Activated naive CD4-positive, alpha-beta T cell treated with anti-CD3 and anti-CD28 coated beads, Interleukin-2, amount 10 ng/mL, durations not matched to agents 7 days and 5 days (primary cell): Measurements from ENCODE around the gene NCDN.

ENCODE experiments used
- CTCF ChIA-PET: fragments of 350-600 bp; sonication (Branson Sonifier 250); formaldehyde crosslinking; loops from one replicate; lab custom pipeline; 2021; ENCODE audit warnings: antibody characterized with exemption; lab: Charles Lee
- DNase-seq: peaks from one replicate; pipeline ENCODE4 v3.0.0-alpha.2; 2020
- H3K27ac Mint-ChIP-seq: one replicate; pipeline ENCODE4 v1.8.0; 2021; ENCODE audit warnings: mild to moderate bottlenecking, moderate library complexity, mixed read lengths
- H3K27me3 Mint-ChIP-seq: one replicate; pipeline ENCODE4 v1.8.0; 2021; ENCODE audit warnings: mild to moderate bottlenecking, mixed read lengths
- H3K36me3 Mint-ChIP-seq: one replicate; pipeline ENCODE4 v1.8.0; 2021; ENCODE audit warnings: mixed read lengths
- H3K4me1 Mint-ChIP-seq: one replicate; pipeline ENCODE4 v1.8.0; 2021; ENCODE audit warnings: mixed read lengths
- H3K4me3 Mint-ChIP-seq: one replicate; pipeline ENCODE4 v1.8.0; 2021; ENCODE audit warnings: mild to moderate bottlenecking, moderate library complexity, mixed read lengths
- H3K9me3 Mint-ChIP-seq: one replicate; pipeline ENCODE4 v1.8.0; 2021; ENCODE audit warnings: mixed read lengths

Gene NCDN

DNA sequence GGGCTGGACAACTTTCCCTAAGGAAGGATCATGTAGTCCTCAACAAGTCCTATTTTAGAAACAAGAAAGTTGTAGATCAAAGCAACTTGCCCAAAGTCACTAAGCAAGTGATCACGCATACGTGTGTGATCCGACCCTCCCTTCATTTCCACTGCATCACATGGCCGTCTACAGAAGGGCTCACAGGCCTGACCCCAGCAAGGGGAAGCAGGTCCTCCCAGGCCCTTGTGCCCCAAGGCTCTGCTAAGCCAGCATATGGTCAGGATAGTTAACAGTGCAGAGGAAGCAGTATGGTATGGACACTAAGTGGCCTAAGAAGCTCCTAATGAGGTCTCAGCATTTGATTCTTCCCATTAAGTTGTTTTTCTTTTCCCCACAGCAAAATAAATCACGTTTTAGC is 40.3 kb downstream of the NCDN start:
- no peak overlapping the region for H3K27ac Mint-ChIP-seq
- H3K4me3 Mint-ChIP-seq, result no peak overlapping the region
- no peaks in the 10 kb centered on the region for H3K27me3 Mint-ChIP-seq
- DNase-seq, result no peak
- H3K36me3 Mint-ChIP-seq, result peaks cover 11% of the 10 kb centered on the region
- no peaks in the 10 kb centered on the region for H3K9me3 Mint-ChIP-seq
- H3K4me1 Mint-ChIP-seq, result peaks cover 4% of the 10 kb centered on the region
- CTCF ChIA-PET, result no interaction called here

DNA sequence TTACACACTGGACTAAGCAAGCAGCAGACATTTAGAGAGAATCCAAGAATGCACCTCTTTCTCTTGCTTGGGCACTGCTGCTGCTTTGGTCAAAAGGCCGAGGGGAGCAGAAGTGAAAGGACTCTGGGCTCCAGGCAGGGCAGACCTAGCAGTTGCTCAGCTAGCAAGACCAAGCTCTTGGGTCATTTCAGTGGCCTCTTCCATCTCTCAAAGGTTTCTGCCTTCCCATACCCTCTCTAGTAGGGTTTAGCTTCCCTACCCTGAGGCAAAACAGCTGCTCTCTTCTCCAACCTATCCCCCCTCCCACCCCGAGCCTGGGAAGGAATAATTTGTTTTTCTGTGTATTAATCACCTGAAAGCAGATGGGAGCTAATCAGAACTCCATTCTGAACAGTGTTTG is 41.3 kb downstream of the NCDN start:
- no peaks in the 10 kb centered on the region for H3K27me3 Mint-ChIP-seq
- H3K27ac Mint-ChIP-seq, result no peak overlapping the region
- DNase-seq, result no peak
- peaks cover 19% of the 10 kb centered on the region for H3K36me3 Mint-ChIP-seq
- CTCF ChIA-PET, result no interaction called here
- no peaks in the 10 kb centered on the region for H3K9me3 Mint-ChIP-seq
- H3K4me1 Mint-ChIP-seq, result no peaks in the 10 kb centered on the region
- H3K4me3 Mint-ChIP-seq, result no peak overlapping the region

DNA sequence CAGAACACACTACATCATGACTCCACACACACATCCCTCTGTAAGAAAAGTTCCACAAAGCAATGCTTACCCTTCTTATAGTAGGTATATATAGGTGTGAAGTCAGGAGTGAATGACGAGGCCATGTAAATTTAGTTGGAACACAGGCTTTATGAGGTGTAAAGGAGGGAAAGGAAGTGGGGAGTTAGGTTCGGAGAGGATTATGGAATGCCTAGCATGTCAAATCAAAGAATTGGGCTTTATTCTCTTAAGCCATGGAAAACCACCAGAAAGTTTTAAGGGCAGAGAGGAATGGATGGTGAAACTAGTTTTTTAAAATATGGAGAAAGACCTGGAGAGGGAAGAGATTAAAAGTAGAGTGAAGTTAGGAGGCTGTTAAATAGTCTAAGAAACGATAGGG is 41.8 kb downstream of the NCDN start:
- H3K27me3 Mint-ChIP-seq, result no peaks in the 10 kb centered on the region
- no peak overlapping the region for H3K4me3 Mint-ChIP-seq
- H3K4me1 Mint-ChIP-seq, result no peaks in the 10 kb centered on the region
- peaks cover 22% of the 10 kb centered on the region for H3K36me3 Mint-ChIP-seq
- H3K27ac Mint-ChIP-seq, result no peak overlapping the region
- CTCF ChIA-PET, result interaction anchor here (1.1 kb wide), 1 partner anchor 129 kb away, joined by 4 read pairs; no protein-coding TSS in a partner anchor
- no peaks in the 10 kb centered on the region for H3K9me3 Mint-ChIP-seq
- DNase-seq, result no peak

DNA sequence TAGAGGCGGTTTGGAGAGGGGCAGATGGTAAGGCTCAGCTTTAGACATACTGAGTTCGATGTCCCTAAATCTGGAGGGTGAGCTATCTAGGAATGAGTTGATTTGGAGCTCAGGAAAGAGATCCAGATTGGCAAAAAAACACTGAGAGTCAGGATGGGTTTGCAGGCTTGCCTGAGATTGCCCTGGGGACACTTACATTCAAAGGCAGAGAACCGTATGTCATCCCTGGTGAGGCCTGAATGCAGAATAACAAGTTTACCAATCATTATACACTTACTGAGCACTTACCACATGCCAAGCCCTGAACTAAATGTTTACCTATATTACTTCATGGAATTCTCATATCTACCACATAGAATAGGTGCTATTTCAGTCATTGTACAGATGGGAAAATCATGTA is 43.0 kb downstream of the NCDN start:
- no peak for DNase-seq

DNA sequence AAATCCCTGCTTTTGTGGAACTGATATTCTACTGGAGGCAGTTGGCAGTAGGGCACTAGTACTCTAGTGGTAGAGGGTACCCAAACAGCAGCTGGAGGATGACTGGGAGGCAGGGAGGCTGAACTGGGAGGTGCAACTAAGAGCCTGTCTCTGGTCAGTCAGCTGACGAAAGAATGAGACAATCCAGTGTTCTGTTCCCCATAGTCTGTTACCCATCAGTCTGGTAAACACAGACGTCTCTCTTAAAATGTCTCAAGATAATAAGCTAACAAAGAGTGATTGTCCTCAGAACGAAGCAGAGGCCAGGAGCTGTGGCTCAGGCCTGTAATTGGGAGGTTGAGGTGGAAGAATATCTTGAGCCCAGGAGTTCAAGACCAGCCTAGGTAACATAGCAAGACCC is 45.9 kb downstream of the NCDN start:
- no peak overlapping the region for H3K27ac Mint-ChIP-seq
- H3K4me1 Mint-ChIP-seq, result no peaks in the 10 kb centered on the region
- H3K27me3 Mint-ChIP-seq, result no peaks in the 10 kb centered on the region
- H3K9me3 Mint-ChIP-seq, result no peaks in the 10 kb centered on the region
- H3K4me3 Mint-ChIP-seq, result no peak overlapping the region
- H3K36me3 Mint-ChIP-seq, result peaks cover 41% of the 10 kb centered on the region
- CTCF ChIA-PET, result interaction anchor here (1.3 kb wide), 1 partner anchor 113 kb away, joined by 5 read pairs; no protein-coding TSS in a partner anchor
- DNase-seq, result no peak

More for the DNA sequence above, 43.0 kb downstream of the NCDN start:
- no peaks in the 10 kb centered on the region for H3K9me3 Mint-ChIP-seq
- no peaks in the 10 kb centered on the region for H3K27me3 Mint-ChIP-seq
- no peaks in the 10 kb centered on the region for H3K4me1 Mint-ChIP-seq
- CTCF ChIA-PET, result interaction anchor here (1.1 kb wide), 1 partner anchor 128 kb away, joined by 4 read pairs; no protein-coding TSS in a partner anchor
- H3K36me3 Mint-ChIP-seq, result peaks cover 28% of the 10 kb centered on the region
- H3K27ac Mint-ChIP-seq, result no peak overlapping the region
- no peak overlapping the region for H3K4me3 Mint-ChIP-seq

DNA sequence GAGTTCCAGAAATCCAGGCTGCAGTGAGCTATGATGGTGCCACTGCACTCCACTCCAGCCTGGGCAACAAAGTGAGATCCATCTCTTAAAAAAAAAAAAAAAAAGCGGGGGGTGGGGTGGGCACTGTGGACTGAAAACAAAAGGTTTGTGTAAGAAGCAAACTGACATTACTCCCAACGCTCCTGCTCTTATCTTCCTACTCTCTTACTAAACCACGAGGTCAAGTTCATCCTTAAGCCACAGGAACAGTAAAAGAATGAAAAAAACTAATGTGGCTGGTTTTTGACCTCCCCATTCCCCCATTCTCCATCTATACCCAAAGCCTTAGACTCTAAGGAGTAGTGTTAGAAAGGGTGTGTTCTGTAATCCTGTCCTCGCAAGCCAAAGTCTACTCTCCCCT is 46.3 kb downstream of the NCDN start:
- H3K27ac Mint-ChIP-seq, result no peak overlapping the region
- H3K9me3 Mint-ChIP-seq, result no peaks in the 10 kb centered on the region
- H3K4me3 Mint-ChIP-seq, result no peak overlapping the region
- no peaks in the 10 kb centered on the region for H3K27me3 Mint-ChIP-seq
- DNase-seq, result no peak
- CTCF ChIA-PET, result interaction anchor here (1.3 kb wide), 1 partner anchor 112 kb away, joined by 5 read pairs; no protein-coding TSS in a partner anchor
- H3K36me3 Mint-ChIP-seq, result peaks cover 43% of the 10 kb centered on the region
- H3K4me1 Mint-ChIP-seq, result no peaks in the 10 kb centered on the region

DNA sequence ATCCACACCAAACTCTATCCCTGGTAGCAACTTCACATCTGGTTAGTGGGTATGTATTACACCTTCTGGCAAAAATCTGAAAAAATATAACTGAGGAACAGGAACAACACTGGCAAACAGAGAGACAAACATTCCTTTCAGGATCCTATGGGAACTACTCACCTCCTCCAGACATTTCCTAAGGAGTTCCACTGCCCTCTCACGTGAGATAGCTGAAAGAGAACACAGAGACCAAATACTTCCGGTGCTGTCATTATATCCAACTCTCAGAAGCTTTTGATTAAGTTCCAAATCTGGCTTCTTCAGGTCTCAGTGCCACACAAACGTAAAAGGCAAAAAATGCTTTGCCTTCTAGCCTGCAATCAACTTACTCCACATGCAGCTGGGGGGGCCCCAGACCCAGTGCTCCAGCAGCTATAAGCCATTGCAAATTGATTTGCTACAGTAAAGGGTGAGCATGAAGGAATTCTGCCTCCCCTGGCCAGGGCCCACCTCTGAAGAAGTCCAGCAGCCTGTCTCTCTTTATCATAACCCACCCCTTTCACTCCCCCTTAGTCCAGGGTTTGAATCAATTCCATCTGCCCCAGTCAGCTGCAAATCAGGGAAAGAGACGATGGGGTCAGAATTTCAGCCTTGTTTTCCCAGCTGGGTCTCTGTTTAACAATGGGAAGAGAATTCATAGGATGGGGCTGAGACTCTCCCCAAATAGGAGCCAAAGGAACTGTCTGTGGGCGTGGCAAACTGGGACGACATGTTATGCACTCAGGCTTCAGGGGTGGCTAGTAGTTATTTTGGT is 47.7 kb downstream of the NCDN start:
- no peak for DNase-seq
- CTCF ChIA-PET, result no interaction called here
- Mint-ChIP-seq H3K4me3 (no peak overlapping the region), H3K27ac (no peak overlapping the region), H3K4me1 (peaks cover 3% of the 10 kb centered on the region), H3K9me3 (no peaks in the 10 kb centered on the region), H3K27me3 (no peaks in the 10 kb centered on the region), H3K36me3 (peaks cover 46% of the 10 kb centered on the region)

DNA sequence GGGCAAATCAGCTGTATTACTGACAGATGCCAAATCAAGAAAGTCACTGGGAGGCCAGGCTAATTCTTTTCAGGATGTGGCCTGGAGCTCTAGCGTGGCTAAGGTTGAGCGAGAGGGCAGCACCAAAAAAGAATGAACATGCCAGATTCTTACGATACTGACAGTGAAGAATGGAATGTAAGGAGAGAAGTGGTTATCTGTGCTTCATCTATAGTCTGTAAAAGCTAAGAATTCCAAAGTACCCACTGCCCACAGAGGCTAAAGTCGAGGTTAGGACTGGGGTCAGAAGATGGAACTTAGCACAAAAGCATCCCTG is 48.2 kb downstream of the NCDN start:
- Mint-ChIP-seq H3K27ac (no peak overlapping the region), H3K27me3 (no peaks in the 10 kb centered on the region), H3K4me1 (peaks cover 4% of the 10 kb centered on the region), H3K4me3 (no peak overlapping the region), H3K36me3 (peaks cover 46% of the 10 kb centered on the region), H3K9me3 (no peaks in the 10 kb centered on the region)
- no peak for DNase-seq
- CTCF ChIA-PET, result no interaction called here

DNA sequence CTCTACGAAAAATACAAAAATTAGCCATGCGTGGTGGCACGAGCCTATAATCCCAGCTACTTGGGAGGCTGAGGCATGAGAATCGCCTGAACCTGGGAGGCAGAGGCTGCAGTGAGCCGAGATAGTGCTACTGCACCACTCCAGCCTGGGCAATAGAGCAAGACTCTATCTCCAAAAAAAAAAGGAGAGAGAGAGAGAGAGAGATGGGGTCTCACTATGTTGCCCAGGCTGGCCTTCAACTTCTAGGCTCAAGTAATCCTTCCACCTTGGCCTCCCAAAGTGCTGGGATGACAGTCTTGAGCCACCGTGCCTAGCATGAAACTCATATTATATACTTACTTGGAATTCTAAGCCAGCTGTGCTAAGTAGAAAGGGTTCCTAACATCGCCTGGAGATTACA is 54.1 kb downstream of the NCDN start:
- no peak for DNase-seq
- no peak overlapping the region for H3K4me3 Mint-ChIP-seq
- peaks cover 6% of the 10 kb centered on the region for H3K4me1 Mint-ChIP-seq
- no peaks in the 10 kb centered on the region for H3K9me3 Mint-ChIP-seq
- H3K27me3 Mint-ChIP-seq, result no peaks in the 10 kb centered on the region
- H3K27ac Mint-ChIP-seq, result no peak overlapping the region
- H3K36me3 Mint-ChIP-seq, result peaks cover 37% of the 10 kb centered on the region
- CTCF ChIA-PET, result no interaction called here

DNA sequence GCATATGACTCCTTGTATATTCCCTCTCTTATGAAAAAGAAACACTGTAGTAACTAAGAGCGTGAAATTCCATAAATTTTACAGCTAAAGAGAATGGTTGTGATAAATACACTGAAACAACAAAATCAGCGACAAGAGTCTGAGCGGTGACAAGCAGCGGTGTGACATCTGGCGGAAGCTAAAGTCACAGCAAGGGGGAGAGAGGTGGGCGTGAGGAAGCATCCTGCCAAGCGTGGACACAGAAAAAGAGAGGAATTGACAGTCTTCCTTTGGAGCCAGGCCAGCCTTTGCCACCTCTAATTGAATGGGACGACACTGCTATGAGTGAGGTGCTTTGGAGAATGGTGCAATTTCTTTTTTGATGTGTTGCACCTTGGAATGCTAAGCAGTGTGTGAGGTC is 57.8 kb downstream of the NCDN start:
- Mint-ChIP-seq H3K36me3 (peaks cover 23% of the 10 kb centered on the region), H3K9me3 (no peaks in the 10 kb centered on the region), H3K27me3 (no peaks in the 10 kb centered on the region), H3K4me1 (peaks cover 3% of the 10 kb centered on the region), H3K4me3 (no peak overlapping the region), H3K27ac (no peak overlapping the region)
- DNase-seq, result no peak
- CTCF ChIA-PET, result no interaction called here
